Subcutaneous abdominal adipose tissue (tissue), 5 donors: ENCODE results near the gene PDZRN4.

Experiments
- H3K27ac ChIP-seq: one replicate; pipeline ENCODE4 v1.7.0; 2013; ENCODE audit warnings: low read depth, mild to moderate bottlenecking, inconsistent platforms, low read length, moderate library complexity
- H3K27me3 ChIP-seq, 5 donors: one replicate each; pipeline ENCODE4 v1.7.0; 2013; ENCODE audit warnings: low read length in 5 of 5, inconsistent platforms in 1 of 5; ENCODE audit not compliant: control insufficient read depth in 5 of 5, insufficient read depth in 4 of 5
- H3K36me3 ChIP-seq, 5 donors: one replicate each; pipeline ENCODE4 v1.7.0; 2013; ENCODE audit warnings: low read length in 5 of 5; ENCODE audit not compliant: control insufficient read depth in 5 of 5, insufficient read depth in 5 of 5
- H3K4me1 ChIP-seq, 5 donors: one replicate each; pipeline ENCODE4 v1.7.0; 2013; ENCODE audit warnings: low read length in 5 of 5, mild to moderate bottlenecking in 3 of 5, moderate library complexity in 1 of 5; ENCODE audit not compliant: control insufficient read depth in 5 of 5, insufficient read depth in 5 of 5
- H3K4me3 ChIP-seq, 5 donors: one replicate each; pipeline ENCODE4 v1.7.0; 2013; ENCODE audit warnings: low read length in 5 of 5, low read depth in 1 of 5
- H3K9ac ChIP-seq, 5 donors: one replicate each; pipeline ENCODE4 v1.7.0; 2013; ENCODE audit warnings: low read length in 5 of 5, mild to moderate bottlenecking in 4 of 5, moderate library complexity in 3 of 5
- H3K9me3 ChIP-seq, 5 donors: one replicate each; pipeline ENCODE4 v1.7.0; 2013; ENCODE audit warnings: low read length in 5 of 5; ENCODE audit not compliant: control insufficient read depth in 5 of 5
- donor health status: healthy.
- donor health status: healthy.
- donor health status: healthy.
- donor health status: healthy.
- donor health status: healthy.

Gene PDZRN4

GRCh38 chr12:41557344-41557743 lies 369.2 kb downstream of the PDZRN4 start:
- Histone ChIP-seq H3K27ac (no peak overlapping the region), H3K9ac (no peak overlapping the region), H3K4me3 (no peak overlapping the region), H3K36me3 (no peaks in the 10 kb centered on the region), H3K27me3 (no peaks in the 10 kb centered on the region), H3K9me3 (no peaks in the 10 kb centered on the region), H3K4me1 (no peaks in the 10 kb centered on the region)

DNA sequence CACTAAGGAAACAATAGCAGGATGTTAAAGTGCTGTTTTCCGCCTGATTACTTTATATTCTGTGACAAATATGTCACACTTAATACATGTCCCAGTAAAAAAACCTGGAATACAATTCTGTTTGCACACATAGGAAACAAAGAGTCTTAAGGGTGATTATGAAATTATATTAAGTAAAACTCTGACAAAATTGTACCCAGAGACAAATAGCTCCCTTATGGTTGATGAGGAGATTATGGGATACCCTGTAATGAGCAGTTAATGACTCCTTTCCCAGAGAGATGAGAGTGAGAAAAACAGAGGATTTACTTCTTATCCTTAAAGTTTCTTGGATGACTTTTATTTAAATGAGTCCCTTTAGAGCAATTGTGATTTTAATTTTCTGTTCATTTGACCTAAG lies 370.6 kb downstream of the PDZRN4 start:
- Histone ChIP-seq H3K4me3 (no peak overlapping the region), H3K9ac (no peak overlapping the region), H3K4me1 (no peaks in the 10 kb centered on the region), H3K27me3 (no peaks in the 10 kb centered on the region), H3K36me3 (no peaks in the 10 kb centered on the region), H3K27ac (no peak overlapping the region), H3K9me3 (no peaks in the 10 kb centered on the region)

DNA sequence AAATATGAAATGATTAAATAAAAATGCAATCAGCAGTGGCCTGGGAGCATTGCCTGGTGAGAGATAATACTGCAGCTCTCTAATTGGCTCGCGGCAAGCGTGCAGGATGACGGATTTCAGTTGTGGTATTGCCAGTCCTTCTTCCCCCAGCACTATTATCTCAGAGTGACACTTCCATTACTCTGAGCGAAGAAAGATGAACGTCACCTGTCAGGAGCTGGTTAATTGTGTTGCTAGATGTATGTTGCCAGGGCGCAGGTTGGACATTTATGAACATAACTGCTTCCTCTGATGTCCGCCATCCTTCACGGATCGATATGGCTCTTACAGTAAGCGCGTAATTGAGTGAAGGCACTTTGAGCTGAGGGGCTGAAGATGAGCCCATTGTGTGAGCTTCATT lies 374.9 kb downstream of the PDZRN4 start:
- H3K4me3 ChIP-seq = no peak overlapping the region
- H3K36me3 ChIP-seq = no peaks in the 10 kb centered on the region
- no peaks in the 10 kb centered on the region for H3K9me3 ChIP-seq
- H3K9ac ChIP-seq = no peak overlapping the region
- no peaks in the 10 kb centered on the region for H3K4me1 ChIP-seq
- no peaks in the 10 kb centered on the region for H3K27me3 ChIP-seq
- no peak overlapping the region for H3K27ac ChIP-seq

- no peak overlapping the region for H3K4me3 ChIP-seq
- H3K27ac ChIP-seq = no peak overlapping the region
- H3K9ac ChIP-seq = no peak overlapping the region
- H3K36me3 ChIP-seq = no peaks in the 10 kb centered on the region
- no peaks in the 10 kb centered on the region for H3K27me3 ChIP-seq
- H3K4me1 ChIP-seq = no peaks in the 10 kb centered on the region
- H3K9me3 ChIP-seq = no peaks in the 10 kb centered on the region
Observed at GRCh38 chr12:41564816-41565215, 376.7 kb downstream of the PDZRN4 start.

DNA sequence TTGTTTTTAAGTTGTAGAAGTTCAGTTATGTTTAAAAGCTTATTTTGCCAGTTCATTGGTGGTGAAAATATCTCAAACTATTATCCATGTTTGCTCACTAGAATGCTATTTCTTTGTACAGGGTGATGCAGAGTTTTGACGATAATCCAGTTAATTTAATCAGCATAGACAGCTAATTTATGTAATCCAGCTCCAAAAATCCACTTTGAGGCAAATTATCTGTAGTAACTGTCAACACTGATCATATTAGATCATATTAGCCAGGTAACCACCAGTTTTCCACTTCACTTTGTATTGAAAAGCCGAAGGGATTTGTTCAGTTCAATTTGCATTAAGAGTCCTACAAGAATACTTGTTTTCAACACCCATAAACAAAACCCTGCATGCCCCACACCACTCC lies 378.6 kb downstream of the PDZRN4 start:
- Histone ChIP-seq H3K27me3 (no peaks in the 10 kb centered on the region), H3K27ac (no peak overlapping the region), H3K36me3 (no peaks in the 10 kb centered on the region), H3K9me3 (no peaks in the 10 kb centered on the region), H3K9ac (no peak overlapping the region), H3K4me3 (no peak overlapping the region), H3K4me1 (no peaks in the 10 kb centered on the region)

- Histone ChIP-seq H3K27me3 (no peaks in the 10 kb centered on the region), H3K4me1 (no peaks in the 10 kb centered on the region), H3K27ac (no peak overlapping the region), H3K9me3 (no peaks in the 10 kb centered on the region), H3K4me3 (no peak overlapping the region), H3K36me3 (no peaks in the 10 kb centered on the region), H3K9ac (no peak overlapping the region)
Observed at GRCh38 chr12:41573445-41573844, 385.3 kb downstream of the PDZRN4 start.

DNA sequence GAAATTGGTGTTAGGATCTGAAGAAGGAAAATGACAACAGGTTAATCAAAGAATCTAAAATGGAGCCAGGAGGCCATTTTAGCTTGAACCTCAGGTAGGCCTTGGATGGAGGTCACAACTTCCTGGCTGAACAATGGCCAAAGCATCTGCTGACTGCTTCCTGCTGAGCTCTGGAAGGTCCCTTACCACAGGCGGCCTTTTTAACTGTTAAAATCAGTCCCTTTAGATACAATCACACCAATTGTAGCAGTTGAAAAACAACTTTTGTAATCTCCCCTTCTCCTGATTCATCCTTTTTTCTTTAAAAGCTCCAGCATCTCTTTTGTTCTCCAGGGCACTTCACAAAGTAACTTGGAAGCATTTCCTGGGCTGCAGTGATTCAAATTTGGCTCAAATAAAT lies 388.8 kb downstream of the PDZRN4 start:
- Histone ChIP-seq H3K27ac (no peak overlapping the region), H3K36me3 (no peaks in the 10 kb centered on the region), H3K4me1 (no peaks in the 10 kb centered on the region), H3K9ac (no peak overlapping the region), H3K4me3 (no peak overlapping the region), H3K9me3 (no peaks in the 10 kb centered on the region), H3K27me3 (no peaks in the 10 kb centered on the region)

DNA sequence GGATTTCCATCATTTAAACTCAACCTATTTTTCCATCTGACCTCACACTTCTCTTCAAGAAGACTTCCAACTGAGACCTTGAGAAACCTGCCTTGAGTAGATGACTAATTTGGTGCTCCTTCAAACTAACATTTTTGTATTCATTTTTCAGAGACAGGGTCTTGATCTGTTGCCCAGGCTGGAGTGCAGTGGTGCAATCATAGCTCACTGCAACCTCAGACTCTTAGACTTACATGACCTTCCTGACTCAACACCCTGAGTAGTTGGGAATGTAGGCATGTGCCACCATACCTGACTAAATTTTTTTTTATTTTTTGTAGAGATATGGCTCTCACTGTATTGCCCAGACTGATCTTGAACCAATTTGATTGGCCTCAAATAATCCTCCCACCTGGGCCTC lies 389.9 kb downstream of the PDZRN4 start:
- no peaks in the 10 kb centered on the region for H3K9me3 ChIP-seq
- no peak overlapping the region for H3K4me3 ChIP-seq
- no peaks in the 10 kb centered on the region for H3K36me3 ChIP-seq
- no peak overlapping the region for H3K27ac ChIP-seq
- H3K9ac ChIP-seq = no peak overlapping the region
- H3K27me3 ChIP-seq = no peaks in the 10 kb centered on the region
- H3K4me1 ChIP-seq = no peaks in the 10 kb centered on the region

DNA sequence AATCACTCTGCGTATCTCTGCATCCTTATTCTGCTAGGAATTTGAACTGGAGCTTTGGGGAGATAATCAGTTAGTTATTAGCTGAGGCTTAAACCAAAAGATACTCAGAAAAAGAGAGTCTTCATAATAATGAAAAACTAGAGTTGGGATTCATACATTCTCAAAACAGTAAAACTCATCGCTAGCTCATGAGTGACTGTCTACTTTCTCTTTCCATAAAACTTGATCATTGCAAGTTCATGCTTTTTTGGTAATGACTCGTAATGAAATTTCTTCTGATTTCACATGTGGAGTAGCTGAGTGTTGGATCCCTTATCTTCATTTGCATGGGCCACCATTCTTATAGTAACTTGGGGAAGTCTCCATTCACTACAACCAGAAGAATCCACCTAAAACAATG lies 397.7 kb downstream of the PDZRN4 start:
- Histone ChIP-seq H3K9me3 (peaks cover 0 to 3% (median 0%) of the 10 kb centered on the region in 5 donors), H3K36me3 (no peaks in the 10 kb centered on the region), H3K9ac (no peak overlapping the region), H3K4me1 (no peaks in the 10 kb centered on the region), H3K27ac (no peak overlapping the region), H3K27me3 (no peaks in the 10 kb centered on the region), H3K4me3 (no peak overlapping the region)

GRCh38 chr12:41587574-41587973 lies 399.5 kb downstream of the PDZRN4 start:
- Histone ChIP-seq H3K27ac (no peak overlapping the region), H3K9me3 (peaks cover 0 to 3% (median 0%) of the 10 kb centered on the region in 5 donors), H3K9ac (no peak overlapping the region), H3K36me3 (no peaks in the 10 kb centered on the region), H3K4me1 (no peaks in the 10 kb centered on the region), H3K27me3 (no peaks in the 10 kb centered on the region), H3K4me3 (no peak overlapping the region)

DNA sequence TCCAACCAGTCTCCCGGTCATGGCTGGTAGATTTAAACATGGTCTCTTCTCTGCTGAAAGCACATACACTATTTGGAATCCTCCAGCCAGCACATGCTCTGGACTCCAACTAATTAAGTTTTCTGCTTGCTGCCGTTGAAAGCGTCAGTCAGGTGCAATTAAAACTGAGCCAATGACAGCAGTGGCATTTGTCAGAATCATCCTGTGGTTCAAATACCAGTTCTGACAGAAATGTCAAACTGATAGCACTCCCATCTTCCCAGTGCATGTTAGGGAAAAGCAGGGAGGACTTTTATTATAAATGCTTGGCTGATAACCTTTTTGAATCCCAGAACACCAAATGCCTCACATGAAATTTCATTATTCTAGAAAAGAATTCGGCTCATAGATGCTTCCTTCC lies 401.8 kb downstream of the PDZRN4 start:
- Histone ChIP-seq H3K27ac (no peak overlapping the region), H3K4me3 (no peak overlapping the region), H3K9me3 (no peaks in the 10 kb centered on the region), H3K36me3 (no peaks in the 10 kb centered on the region), H3K27me3 (no peaks in the 10 kb centered on the region), H3K4me1 (no peaks in the 10 kb centered on the region), H3K9ac (no peak overlapping the region)
